GM19372 (cell line): ENCODE measurements around the gene MAP2K1.
"Not testable (repeated sequence)": the region's sequence is repeated elsewhere in the genome, so short reads cannot be mapped to it uniquely, and the experiment has no call there.

ENCODE experiments used
- ATAC-seq: cut with Tn5 transposase; IDR thresholded peaks from one replicate; pipeline ENCODE4 v1.9.1; 2021; ENCODE audit warnings: mild to moderate bottlenecking, low read depth, moderate library complexity; ENCODE audit not compliant: unreplicated experiment

Gene MAP2K1

DNA sequence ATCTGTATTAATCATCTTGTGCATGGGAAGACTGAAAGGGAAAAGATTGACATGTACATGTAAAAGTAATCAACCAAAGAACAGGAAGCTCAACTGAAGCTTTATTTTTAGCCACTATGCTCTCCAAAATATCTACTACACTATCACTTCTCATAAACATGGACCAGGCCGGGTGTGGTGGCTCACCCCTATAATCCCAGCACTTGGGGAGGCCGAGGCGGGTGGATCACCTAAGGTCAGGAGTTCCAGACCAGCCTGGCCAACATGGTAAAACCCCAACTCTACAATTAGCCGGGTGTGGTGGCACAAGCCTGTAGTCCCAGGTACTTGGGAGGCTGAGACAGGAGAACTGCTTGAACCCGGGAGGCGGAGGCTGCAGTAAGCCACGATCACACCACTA is 113.6 kb downstream of the MAP2K1 start:
- not testable (repeated sequence) for ATAC-seq

DNA sequence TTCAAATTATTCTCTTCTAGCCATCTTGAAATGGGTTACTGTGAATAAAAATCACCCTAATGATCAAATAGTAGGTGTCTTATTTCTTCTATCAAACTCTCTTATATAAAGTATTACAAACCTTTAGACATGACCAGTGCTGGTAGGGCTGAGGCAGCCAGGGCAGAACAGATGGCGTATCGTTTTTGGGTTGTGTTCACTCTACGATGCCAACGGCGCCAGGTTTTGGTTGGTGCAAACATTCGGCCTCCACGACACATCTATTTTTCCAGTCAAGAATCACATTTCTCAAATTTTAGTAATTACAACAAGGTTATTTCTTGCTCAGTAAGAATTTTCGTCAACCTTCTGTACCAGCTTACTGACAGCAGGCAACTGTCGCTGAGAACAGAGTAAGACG is 115.8 kb downstream of the MAP2K1 start:
- ATAC-seq: no peak

DNA sequence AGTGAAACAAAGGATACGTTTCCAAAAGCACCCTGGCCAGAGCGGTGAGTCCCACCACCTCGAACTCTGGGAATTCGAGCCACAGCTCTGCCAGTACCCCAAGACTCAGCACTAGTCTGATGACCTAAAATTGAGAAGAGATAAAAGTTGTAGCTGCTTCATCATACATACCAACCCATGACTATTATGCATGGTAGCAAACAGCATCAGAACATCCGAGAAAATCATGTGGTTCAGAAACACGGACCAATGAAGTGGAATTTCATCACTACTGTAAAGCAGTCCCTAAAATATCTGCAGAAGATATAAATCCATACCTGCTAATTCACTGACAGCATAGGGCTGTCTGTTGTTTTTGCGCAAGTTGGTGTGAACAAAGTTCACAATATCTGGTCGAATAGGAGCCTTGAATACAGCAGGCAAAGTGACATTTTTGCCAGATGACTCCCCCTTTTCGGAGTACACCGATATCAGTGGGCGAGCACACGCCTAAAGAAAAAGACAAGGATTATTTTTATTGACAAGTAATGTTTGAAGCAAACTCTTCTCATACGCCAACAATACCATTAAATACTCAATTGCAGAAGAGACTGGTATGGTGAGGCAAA is 116.4 kb downstream of the MAP2K1 start:
- not testable (repeated sequence) for ATAC-seq

DNA sequence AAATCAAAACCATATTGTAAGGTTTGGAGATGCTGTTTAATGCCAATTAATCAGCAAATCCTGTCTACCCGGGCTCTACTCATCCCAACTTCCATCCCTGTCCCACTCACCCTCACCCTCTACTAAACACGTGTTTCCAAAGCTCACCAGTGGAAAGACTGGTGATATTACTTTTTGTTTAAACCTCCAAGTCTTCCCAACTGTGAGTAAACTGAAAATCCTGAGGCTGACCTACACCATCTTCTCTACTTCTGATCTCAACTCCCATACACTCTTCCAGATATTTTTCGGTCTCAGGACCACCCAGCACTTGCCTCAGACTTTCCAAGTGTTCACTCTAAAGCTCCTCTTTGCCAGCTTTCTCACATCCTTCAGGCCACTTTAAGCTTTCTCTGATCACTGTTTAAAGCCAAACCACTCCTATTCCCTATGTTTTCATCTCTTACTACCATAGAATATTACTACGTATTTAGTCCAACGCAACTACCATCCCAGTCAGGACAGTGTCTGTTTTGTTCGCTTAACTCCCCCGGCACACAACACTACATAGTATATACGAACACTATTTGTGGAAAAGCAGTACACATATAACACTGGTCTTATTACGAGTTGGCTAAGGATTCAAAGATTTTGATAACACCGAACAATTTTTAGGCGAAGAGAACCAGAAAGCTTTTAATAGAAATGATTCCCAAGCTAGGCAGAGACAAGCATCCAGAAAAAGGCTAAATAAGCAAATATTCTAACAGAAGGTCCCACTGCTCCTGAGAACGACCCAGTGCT is 117.3 kb downstream of the MAP2K1 start:
- no peak for ATAC-seq

DNA sequence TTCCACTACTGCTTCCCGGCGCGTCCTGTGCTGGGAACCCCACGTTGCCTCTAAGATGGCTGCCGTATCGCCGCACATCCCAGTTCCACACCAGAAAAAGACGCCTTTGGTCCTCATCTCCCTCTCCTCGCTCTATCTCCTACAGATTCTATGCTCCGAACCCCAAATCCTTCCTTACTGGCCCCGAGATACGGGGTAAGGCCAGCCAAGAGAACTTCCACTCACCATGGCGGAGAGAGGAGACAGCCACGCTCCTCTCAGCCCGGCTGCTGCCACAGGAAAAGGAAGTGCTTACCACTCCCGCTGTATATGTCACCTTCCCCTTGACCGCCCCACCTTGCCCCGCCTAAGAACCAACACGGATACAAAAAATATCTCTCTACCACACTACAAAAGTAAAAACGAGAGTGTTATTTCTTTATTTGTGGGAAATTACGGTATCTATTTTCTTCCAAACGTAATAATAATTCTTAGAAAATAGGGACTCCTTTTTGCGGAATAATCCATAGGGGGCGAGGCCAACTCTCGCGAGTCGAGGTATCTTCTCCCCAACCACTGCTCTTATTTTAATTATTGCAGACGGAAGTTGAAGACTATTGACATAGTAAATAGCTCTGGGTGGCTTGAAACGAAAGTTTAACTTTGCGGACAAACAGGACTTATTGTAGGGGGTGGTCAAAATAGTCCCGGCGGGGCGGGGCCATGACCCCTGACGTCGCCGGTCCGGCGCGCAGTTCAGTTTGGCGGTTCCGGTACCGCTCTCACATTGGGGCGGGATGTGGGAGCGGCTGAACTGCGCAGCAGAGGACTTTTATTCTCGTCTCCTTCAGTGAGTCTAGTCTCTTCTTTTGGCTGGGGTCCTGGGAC is 118.1 kb downstream of the MAP2K1 start, which contains the start of the genes RPL4 and ZWILCH:
Gene RPL4, minus strand, starts transcription at position 293 of the 867 bp plus-strand sequence. Its CDS starts 65 bp downstream, at position 228.
Gene ZWILCH, plus strand, starts transcription at position 764 of the 867 bp plus-strand sequence. Its CDS starts 13 bp downstream, at position 777.
- peak; percentile 77 for ATAC-seq

DNA sequence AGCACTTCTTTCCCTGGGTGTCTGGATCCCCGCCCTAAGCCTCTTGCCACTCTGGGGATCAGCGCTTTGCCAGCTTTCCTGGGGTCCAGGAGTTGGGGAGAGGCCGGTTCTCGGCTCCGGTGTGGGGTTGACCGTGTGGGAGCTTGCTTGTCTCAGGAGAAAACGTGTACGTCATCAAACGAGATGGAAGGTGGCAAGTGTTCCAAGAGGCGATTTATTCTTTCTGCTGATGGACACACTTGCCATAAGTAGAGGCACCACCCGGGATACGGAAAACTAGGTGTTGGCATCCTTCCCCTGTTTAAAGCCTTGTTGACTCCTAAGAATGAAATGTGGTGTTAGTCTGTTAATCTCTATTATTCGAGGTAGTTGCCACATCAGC is 118.7 kb downstream of the MAP2K1 start:
- no peak for ATAC-seq

DNA sequence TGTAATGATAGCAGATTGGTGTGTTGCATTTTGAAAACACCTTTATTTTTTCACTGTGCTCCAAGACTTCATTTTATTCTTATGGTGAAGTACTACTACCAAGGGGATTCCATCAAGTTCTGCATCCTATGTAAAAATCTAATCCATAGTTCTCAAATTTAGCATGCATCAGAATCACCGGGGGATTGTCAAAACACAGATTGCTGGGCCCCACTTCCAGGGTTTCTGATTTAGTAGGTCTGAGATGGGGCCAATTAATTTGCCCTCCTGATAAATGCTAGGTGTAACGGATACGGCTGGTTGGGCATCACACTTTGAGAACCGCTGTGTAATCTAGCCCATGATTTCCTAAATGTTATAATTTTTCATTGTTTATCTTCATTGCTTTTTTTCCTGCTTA is 119.1 kb downstream of the MAP2K1 start:
- ATAC-seq: no peak

DNA sequence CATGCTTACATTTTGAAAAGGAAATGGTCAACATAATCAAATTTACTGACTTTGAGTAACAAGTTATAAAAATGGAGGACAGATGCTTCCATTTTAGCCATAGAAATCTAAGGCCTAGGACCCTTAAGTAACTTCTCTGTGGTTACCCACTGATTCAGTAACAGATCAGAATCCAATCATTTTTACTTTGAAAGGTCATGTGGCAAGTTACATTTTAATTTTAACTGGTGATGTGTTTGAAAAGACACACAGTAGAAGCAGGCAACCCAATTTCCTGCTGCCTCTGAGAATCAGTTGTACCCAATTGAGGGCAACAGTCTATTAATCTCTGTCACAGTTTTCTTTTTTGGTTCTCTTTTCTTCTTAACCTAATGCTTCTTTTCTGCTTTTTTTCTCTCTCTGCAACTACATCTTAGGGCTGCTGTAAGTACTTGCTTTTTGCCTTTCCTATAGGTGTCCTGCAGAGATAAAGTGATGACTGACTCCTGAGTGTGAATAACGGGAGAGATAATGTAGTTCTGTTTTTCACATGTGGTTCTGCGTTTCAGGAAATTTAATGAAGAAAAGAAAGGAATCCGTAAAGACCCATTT is 121.7 kb downstream of the MAP2K1 start:
- no peak for ATAC-seq

DNA sequence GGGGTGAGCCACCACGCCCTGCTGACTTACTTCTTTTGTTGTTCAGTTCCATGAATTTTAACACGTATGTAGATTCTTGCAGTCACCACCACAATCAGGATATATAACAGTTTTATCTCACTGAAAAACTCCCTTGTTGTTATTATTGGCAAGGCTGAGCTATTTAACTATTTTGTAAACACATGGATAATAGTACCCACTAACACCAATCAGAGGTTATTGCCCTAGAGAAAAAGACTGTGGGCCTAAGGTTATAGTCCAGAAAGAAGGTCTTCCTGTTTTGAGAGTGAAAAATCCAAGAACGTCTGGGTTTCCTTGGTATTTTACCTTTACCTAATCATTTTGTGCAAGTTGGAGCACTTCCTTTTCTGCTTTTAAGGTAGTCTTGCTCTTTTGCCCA is 127.9 kb downstream of the MAP2K1 start:
- no peak for ATAC-seq

DNA sequence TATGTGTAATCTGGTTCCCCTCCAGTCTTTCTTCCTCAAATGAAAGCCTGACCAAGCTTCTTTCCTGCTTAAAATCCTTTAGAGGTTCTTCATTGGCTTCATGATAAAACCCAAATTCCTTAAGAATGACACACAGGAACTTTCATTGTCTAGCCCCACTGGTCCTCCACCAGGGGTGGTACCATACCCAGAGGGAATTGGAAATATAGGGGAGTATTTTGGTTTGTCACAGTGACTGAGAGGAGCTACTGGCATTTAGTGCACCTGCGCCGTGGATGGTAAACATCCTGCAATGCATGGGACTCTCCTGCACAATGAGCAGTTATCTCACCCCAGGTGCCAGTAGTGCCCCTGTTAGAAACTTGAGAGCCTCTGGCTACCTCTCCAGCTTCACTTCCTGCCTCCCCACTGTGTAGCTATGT is 129.2 kb downstream of the MAP2K1 start:
- ATAC-seq: no peak

DNA sequence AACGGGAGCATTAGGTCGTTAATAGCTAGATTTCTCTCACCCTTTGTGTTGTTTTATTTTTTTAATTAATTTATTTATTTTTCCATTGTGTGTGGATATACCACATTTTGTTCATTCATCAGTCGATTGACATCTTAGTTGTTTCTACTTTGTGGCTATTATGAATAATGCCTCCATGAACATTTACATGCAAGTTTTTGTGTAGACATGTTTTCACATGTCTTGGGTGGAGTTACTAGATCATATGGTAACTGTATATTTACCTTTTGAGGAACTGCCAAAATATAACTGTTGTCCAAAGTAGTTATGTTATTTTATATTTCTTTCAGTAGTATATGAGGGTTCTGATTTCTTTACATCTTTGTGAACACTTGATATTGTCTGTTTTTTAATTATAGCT is 137.2 kb downstream of the MAP2K1 start:
- no peak for ATAC-seq

DNA sequence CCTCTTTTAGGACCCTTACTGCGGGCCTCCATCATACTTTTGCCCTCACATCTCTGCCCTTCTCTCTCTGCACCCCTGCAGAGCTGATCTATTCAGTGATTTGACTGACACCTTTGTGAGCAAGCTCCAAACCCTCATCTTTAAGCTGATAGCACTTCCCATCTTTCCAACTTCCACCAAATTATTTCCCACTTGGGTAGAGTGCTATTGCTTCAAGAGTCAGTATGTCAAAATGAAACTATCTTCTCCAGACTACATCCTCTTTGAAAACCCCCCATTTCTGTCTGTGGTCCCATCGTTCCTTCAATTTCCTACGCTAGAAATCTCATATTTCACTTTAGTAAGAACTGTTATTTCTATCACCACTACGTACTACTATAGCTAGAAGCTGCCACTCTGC is 138.1 kb downstream of the MAP2K1 start:
- no peak for ATAC-seq

DNA sequence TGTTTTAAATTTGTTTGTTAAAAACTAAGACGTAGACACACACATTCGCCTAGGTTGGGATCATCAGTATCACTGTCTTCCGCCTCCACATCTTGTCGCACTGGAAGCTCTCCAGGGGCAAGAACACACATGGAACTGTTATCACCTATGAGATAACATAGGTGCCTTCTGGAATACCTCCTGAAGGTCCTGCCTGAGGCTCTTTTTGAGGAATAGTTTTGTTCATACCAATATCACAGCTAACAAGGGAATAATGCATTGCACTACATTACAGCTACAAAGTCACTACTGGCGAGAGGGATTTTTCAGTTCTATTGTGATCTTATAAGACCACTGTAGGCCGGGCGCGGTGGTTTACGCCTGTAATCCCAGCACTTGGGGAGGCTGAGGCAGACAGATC is 148.3 kb downstream of the MAP2K1 start:
- ATAC-seq: no peak
